Neural crest cell (in vitro differentiated cells): ENCODE results near the gene CABLES2. TPM values are rescaled to one million over a fixed set of nuclear protein-coding genes. Genes with fewer than 3 reads are reported as not detected.

Experiments
- DNase-seq: peaks from one replicate; pipeline ENCODE4 v3.0.0; 2021; ENCODE audit warnings: low read depth, mixed read lengths, low spot score
- H3K27ac Mint-ChIP-seq: one replicate; pipeline ENCODE4 v1.8.0; 2021; ENCODE audit warnings: mild to moderate bottlenecking, mixed read lengths; ENCODE audit not compliant: unreplicated experiment
- H3K27me3 Mint-ChIP-seq: 2 replicates; pipeline ENCODE4 v1.8.0; 2021; ENCODE audit warnings: low read depth, mild to moderate bottlenecking, mixed read lengths
- H3K36me3 Mint-ChIP-seq: 2 replicates; pipeline ENCODE4 v1.8.0; 2021; ENCODE audit warnings: low read depth, mild to moderate bottlenecking, mixed read lengths
- H3K4me1 Mint-ChIP-seq: 2 replicates; pipeline ENCODE4 v1.8.0; 2021; ENCODE audit warnings: mixed read lengths
- H3K4me3 Mint-ChIP-seq: one replicate; pipeline ENCODE4 v1.8.0; 2021; ENCODE audit warnings: mild to moderate bottlenecking, mixed read lengths
- H3K9me3 Mint-ChIP-seq: 2 replicates; pipeline ENCODE4 v1.8.0; 2021; ENCODE audit warnings: mixed read lengths
- total RNA-seq: library from RNA; stranded (reverse); gene quantifications from 2 replicates; pipeline ENCODE4 v1.2.1, GENCODE V29; 2021
- TF ChIP-seq, protein P1 (sequence below): fragments of 200-600 bp; sonication (generic); conservative IDR thresholded peaks from 2 replicates; pipeline ENCODE4 v1.5.0; 2021; ENCODE audit warnings: antibody characterized with exemption, mild to moderate bottlenecking

The CABLES2 gene
- total RNA-seq, 1 donor from 2014 or later: 26.6 TPM

GRCh38 chr20:62408055-62408454 lies 970 bp upstream of the CABLES2 start:
- no peak overlapping the region for H3K27ac Mint-ChIP-seq
- peaks cover 5% of the 10 kb centered on the region for H3K27me3 Mint-ChIP-seq
- peak overlapping the region; percentile 47 for H3K4me3 Mint-ChIP-seq
- TF ChIP-seq, protein P1, sequence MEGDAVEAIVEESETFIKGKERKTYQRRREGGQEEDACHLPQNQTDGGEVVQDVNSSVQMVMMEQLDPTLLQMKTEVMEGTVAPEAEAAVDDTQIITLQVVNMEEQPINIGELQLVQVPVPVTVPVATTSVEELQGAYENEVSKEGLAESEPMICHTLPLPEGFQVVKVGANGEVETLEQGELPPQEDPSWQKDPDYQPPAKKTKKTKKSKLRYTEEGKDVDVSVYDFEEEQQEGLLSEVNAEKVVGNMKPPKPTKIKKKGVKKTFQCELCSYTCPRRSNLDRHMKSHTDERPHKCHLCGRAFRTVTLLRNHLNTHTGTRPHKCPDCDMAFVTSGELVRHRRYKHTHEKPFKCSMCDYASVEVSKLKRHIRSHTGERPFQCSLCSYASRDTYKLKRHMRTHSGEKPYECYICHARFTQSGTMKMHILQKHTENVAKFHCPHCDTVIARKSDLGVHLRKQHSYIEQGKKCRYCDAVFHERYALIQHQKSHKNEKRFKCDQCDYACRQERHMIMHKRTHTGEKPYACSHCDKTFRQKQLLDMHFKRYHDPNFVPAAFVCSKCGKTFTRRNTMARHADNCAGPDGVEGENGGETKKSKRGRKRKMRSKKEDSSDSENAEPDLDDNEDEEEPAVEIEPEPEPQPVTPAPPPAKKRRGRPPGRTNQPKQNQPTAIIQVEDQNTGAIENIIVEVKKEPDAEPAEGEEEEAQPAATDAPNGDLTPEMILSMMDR: no peak
- no peak for DNase-seq
- no peaks in the 10 kb centered on the region for H3K9me3 Mint-ChIP-seq
- H3K4me1 Mint-ChIP-seq: peaks cover 11% of the 10 kb centered on the region
- no peaks in the 10 kb centered on the region for H3K36me3 Mint-ChIP-seq

- H3K4me3 Mint-ChIP-seq: peak overlapping the region; percentile 88
These were observed 379 bp downstream of the CABLES2 start for GRCh38 chr20:62406635-62407176.

DNA sequence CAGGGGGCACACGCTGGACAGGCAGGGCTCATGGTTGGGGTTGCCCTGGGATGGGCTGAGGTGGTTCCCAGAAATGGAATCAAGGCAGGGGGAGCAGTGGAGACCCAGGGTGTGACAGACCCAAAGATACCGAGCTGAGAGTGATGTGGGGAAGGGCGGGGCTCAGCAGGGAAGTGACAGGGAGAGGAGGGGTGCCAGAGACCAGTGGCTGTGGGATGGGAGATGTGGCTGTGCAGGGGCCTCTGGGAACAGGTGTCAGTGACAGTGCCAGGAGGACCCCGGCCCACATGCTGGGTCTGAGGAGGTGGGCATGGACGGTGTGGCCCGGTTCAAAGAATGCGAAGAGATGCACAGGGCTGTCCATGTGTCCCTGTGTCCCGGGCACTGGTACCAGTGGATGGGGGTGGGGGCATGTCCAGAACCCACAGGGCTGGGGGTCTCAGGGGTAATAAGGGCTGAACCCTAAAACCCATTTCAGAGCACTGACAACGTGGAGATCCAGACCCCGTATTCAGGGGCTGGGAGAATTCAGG lies 1.0 kb downstream of the CABLES2 start:
- H3K27me3 Mint-ChIP-seq: peaks cover 5% of the 10 kb centered on the region
- peaks cover 11% of the 10 kb centered on the region for H3K4me1 Mint-ChIP-seq
- TF ChIP-seq, protein P1: no peak
- no peaks in the 10 kb centered on the region for H3K9me3 Mint-ChIP-seq
- no peaks in the 10 kb centered on the region for H3K36me3 Mint-ChIP-seq
- no peak for DNase-seq
- H3K4me3 Mint-ChIP-seq: peak overlapping the region; percentile 88
- no peak overlapping the region for H3K27ac Mint-ChIP-seq

More at GRCh38 chr20:62406635-62407176, 379 bp downstream of the CABLES2 start:
- no peak for DNase-seq
- H3K36me3 Mint-ChIP-seq: no peaks in the 10 kb centered on the region
- TF ChIP-seq, protein P1: no peak
- peaks cover 11% of the 10 kb centered on the region for H3K4me1 Mint-ChIP-seq
- no peak overlapping the region for H3K27ac Mint-ChIP-seq
- no peaks in the 10 kb centered on the region for H3K9me3 Mint-ChIP-seq
- H3K27me3 Mint-ChIP-seq: peaks cover 5% of the 10 kb centered on the region

- Mint-ChIP-seq H3K36me3 (peaks cover 3% of the 10 kb centered on the region), H3K27ac (no peak overlapping the region), H3K4me1 (peaks cover 11% of the 10 kb centered on the region), H3K27me3 (peaks cover 5% of the 10 kb centered on the region), H3K4me3 (peak overlapping the region; percentile 88), H3K9me3 (no peaks in the 10 kb centered on the region)
- DNase-seq: peak; percentile 59
- TF ChIP-seq, protein P1: peak; percentile 62
These were observed 1.7 kb downstream of the CABLES2 start for GRCh38 chr20:62405108-62405980.

DNA sequence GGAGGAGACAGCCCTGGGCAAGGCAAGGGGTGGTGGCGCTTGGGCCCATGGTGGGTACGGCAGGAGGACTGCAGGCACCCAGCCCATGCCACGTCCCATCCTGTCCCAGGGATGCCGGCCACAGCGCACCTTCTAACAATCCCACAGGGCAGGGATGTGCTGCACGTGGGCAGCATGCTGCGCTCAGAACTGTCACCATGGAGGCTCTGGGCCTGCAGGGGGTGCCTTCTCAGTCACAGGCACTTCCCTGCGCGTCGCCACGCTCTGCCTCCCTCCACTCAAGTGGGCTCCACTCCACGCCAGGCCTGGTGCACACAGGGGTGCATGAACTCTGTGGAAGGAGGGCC lies 2.4 kb downstream of the CABLES2 start:
- H3K4me3 Mint-ChIP-seq: no peak overlapping the region
- peaks cover 5% of the 10 kb centered on the region for H3K27me3 Mint-ChIP-seq

More for the DNA sequence above, 2.4 kb downstream of the CABLES2 start:
- H3K36me3 Mint-ChIP-seq: peaks cover 3% of the 10 kb centered on the region
- DNase-seq: no peak
- no peaks in the 10 kb centered on the region for H3K9me3 Mint-ChIP-seq
- H3K27ac Mint-ChIP-seq: no peak overlapping the region
- H3K4me1 Mint-ChIP-seq: peaks cover 11% of the 10 kb centered on the region
- TF ChIP-seq, protein P1: no peak
